AG09319 (cell line): Measurements from ENCODE around the gene NEMF.
"Not testable (repeated sequence)": the region's sequence is repeated elsewhere in the genome, so short reads cannot be mapped to it uniquely, and the experiment has no call there.

Experiments used
- DNase-seq: peaks from one replicate; pipeline ENCODE4 v3.0.0-alpha.2; 2010; ENCODE audit warnings: low read depth; ENCODE audit errors: extremely low read depth
- TF ChIP-seq, protein P1 (sequence below): IDR thresholded peaks from 2 replicates; pipeline ENCODE4 v1.5.1; 2011; ENCODE audit warnings: low read depth, mild to moderate bottlenecking, inconsistent platforms, low read length, moderate library complexity

Gene NEMF

DNA sequence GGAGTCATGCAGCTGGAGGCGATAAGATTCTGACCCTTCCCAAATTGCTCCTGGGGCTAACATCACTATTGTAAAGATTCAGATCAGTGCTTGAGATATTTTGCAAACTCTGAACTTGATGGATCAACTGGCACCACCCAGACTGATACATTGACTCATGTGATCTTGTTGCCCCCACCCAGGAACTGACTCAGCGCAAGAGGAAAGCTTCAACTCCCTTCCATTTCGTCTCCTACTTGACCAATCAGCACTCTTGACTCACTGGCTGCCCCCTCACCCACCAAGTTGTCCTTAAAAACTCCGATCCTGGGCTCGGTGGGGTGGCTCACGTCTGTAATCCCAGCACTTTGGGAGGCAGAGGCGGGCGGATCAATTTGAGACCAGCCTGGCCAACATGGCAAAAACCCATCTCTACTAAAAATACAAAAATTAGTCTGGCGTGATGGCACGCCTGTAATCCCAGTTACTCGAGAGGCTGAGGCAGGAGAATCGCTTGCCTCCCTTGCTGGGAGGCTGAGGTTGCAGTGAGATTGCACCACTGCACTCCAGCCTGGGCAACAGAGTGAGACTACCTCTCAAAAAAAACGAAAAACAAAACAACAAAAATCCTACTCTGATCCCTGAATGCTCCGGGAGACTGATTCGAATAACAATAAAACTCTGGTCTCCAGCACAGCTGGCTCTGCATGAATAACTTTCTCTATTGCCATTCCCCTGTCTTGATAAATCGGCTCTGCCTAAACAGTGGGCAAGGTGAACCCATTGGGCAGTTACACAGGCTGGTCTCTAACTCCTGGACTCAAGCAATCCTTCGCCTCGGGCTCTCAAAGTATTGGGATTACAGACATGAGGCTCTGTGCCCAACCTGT is 30.5 kb upstream of the NEMF start:
- DNase-seq = no peak
- TF ChIP-seq, protein P1, sequence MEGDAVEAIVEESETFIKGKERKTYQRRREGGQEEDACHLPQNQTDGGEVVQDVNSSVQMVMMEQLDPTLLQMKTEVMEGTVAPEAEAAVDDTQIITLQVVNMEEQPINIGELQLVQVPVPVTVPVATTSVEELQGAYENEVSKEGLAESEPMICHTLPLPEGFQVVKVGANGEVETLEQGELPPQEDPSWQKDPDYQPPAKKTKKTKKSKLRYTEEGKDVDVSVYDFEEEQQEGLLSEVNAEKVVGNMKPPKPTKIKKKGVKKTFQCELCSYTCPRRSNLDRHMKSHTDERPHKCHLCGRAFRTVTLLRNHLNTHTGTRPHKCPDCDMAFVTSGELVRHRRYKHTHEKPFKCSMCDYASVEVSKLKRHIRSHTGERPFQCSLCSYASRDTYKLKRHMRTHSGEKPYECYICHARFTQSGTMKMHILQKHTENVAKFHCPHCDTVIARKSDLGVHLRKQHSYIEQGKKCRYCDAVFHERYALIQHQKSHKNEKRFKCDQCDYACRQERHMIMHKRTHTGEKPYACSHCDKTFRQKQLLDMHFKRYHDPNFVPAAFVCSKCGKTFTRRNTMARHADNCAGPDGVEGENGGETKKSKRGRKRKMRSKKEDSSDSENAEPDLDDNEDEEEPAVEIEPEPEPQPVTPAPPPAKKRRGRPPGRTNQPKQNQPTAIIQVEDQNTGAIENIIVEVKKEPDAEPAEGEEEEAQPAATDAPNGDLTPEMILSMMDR = no peak

DNA sequence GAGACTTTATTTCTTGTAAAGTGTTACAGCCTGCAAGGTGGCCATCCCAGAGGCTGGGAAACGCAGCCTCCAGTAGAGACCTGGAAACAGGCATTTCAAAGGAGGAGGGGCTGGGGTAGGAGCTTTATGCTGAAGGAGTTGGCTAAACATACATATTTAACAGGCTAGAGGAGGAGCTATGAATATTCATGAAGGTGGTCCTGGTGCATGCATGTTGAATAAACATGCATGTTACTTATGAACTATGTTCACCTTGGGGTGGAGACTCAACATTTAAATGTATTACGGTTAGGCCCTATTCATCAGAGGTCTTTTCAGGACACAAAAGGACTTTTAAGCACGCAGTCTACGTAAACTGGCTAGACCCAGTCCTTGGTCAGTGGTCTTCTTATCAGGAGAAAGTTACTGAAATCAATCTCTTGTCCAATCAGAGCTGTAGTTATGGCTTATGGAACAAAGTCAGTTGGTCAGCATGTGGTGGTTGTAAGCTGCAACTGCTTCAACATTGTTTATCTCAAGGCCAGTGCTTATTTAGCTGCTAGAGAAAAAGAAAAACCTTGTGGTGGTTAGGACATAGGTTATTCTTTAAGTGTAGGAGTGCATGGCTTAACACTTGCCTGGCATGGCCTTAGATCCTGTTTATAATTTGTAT is 28.9 kb upstream of the NEMF start:
- DNase-seq = no peak
- TF ChIP-seq, protein P1 = no peak

DNA sequence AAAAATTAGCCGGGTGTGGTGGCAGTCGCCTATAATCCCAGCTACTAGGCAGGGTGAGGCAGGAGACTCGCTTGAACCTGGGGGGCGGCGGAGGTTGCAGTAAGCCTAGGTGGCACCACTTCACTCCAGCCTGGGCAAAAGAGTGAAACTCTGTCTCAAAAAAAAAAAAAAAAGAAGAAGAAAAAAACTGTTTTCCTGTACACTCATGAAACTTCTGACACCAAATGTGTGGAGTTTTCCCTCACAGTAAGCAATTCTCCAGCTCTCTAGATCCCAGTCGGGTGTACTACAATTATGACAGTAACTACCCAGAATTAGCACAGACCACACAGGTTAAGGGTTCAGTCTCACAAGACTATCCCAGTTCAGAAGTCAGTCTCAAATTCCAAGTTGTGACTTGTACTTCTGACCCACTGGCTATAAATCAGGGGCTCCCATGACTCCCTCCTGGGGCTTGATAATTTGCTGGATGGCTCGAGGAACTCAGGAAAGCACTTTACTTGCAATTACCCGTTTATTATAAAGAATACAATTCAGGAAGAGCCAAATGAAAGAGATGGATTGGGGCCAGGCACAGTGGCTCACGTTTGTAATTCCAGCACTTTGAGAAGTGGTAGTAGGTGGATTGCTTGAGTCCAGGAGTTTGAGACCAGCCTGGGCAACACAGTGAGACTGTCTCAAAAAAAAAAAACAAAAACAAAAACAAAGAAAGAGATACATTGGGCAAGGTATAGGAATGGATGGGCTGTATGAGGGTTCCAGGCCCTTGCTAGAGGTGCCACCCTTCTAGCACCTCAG is 27.9 kb upstream of the NEMF start:
- TF ChIP-seq, protein P1 = no peak
- no peak for DNase-seq

DNA sequence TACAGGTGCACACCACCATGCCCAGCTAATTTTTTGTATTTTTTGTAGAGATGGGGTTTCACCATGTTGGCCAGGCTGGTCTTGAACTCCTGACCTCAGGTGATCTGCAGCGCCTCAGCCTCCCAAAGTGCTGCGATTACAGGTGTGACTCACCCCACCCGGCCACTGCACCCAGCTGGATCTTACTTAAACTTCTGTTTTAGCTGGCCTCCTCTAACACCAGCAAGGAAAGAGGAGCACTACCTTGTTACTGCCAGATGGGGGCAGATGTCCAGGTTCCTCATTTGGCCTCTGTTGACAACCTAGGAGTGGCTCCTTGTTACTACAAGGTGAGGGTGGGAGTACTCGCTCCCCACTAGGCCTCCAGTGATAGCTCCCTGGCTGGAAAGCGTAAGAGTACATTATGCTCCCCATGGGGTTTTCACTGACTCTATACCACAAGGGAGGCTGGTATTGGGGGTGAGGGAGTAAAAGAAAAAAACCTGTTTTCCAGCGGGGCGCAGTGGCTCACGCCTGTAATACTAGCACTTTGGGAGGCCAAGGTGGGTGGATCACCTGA is 27.1 kb upstream of the NEMF start:
- no peak for DNase-seq
- TF ChIP-seq, protein P1 = peak; percentile 63

DNA sequence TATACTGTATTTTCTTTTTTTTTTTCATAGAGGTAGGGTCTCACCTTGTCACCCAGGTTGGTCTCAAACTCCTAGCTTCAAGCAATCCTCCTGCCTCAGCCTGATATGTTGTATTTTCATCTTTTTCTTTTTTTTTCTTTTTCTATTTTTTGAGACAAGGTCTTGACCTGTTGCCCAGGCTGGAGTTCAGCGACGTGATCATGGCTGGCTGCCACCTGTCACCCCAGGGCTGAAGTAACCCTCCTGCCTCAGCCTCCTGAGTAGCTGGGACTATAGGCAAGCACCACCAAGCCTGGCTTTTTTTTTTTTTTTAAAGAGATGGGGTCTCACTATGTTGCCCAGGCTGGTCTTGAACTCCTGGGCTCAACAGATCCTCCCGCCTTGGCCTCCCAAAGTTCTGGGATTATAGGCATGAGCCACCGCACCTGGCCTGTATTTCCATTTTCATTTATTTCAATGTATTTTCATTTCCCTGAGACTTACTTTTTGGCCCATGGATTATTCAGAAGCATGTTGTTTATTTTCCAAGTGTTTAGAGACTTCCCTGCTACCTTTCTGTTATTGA is 24.1 kb upstream of the NEMF start:
- TF ChIP-seq, protein P1 = no peak
- DNase-seq = no peak

DNA sequence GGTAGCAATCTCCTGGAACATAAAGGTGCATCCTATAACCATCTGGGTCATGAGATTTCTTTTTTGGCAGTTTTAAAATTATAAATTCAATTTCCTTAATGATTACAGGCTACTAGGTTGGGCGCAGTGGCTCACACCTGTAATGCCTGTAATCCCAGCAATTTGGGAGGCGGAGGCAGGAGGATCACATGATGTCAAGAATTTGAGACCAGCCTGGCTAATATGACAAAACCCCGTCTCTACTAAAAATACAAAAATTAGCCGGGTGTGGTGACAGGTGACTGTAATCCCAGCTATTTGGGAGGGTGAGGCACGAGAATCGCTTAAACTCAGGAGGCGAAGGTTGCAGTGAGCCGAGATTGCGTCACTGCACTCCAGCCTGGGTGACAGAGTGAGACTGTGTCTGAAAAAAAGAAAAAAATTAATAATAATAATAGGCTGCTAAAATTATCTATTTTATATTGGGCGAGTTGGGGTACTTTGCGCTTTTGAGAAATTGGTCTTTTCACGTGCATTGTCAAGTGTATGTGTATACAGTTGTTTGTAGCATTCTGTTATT is 23.1 kb upstream of the NEMF start:
- no peak for DNase-seq
- TF ChIP-seq, protein P1 = no peak

DNA sequence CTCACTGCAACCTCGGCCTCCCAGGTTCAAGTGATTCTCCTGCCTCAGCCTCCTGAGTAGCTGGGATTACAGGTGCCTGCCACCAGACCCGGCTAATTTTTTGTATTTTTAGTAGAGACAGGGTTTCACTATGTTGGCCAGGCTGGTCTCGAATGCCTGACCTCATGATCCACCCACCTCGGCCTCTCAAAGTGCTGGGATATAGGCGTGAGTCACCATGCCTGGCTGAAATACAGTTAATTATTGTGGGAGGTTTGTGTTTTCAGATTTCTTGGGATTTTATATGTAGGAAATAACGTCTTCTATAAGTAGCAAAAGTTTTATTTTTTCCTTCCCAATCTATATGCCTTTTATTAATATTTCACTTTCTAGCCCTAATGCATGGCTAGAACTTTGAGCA is 21.0 kb upstream of the NEMF start:
- not testable (repeated sequence) for DNase-seq
